CD4-positive, alpha-beta T cell treated with Interleukin-4 for 4 hours (primary cell): ENCODE data around the gene SLC33A1.
A peak's percentile ranks its signal among the peaks of the same experiment; 100 is the strongest.
"Not testable (repeated sequence)": the region's sequence is repeated elsewhere in the genome, so short reads cannot be mapped to it uniquely, and the experiment has no call there.

Experiments
- DNase-seq: peaks from one replicate; pipeline ENCODE4 v3.0.0-alpha.2; 2020

The SLC33A1 gene

GRCh38 chr3:155854141-155854940, at the start of gene SLC33A1:
Gene SLC33A1 (minus strand): TSS chr3:155854427. CDS start chr3:155853997, 430 bp downstream.
- peak; percentile 99 for DNase-seq

- no peak for DNase-seq
These were observed 41.2 kb upstream of the SLC33A1 start for GRCh38 chr3:155895379-155895900.

GRCh38 chr3:155891321-155891720, 37.1 kb upstream of the SLC33A1 start:
- DNase-seq: no peak

GRCh38 chr3:155890671-155891190, 36.5 kb upstream of the SLC33A1 start:
- no peak for DNase-seq

GRCh38 chr3:155889952-155890351, 35.7 kb upstream of the SLC33A1 start:
- DNase-seq: no peak

GRCh38 chr3:155889212-155889611, 35.0 kb upstream of the SLC33A1 start:
- DNase-seq: no peak

GRCh38 chr3:155886915-155887314, 32.7 kb upstream of the SLC33A1 start:
- DNase-seq: no peak

GRCh38 chr3:155886348-155886747, 32.1 kb upstream of the SLC33A1 start:
- not testable (repeated sequence) for DNase-seq

GRCh38 chr3:155885292-155885691, 31.1 kb upstream of the SLC33A1 start:
- no peak for DNase-seq

- DNase-seq: no peak
These were observed 30.1 kb upstream of the SLC33A1 start for GRCh38 chr3:155884292-155884691.

GRCh38 chr3:155880286-155880685, 26.1 kb upstream of the SLC33A1 start:
- no peak for DNase-seq

- no peak for DNase-seq
These were observed 22.3 kb upstream of the SLC33A1 start for GRCh38 chr3:155876503-155876902.

GRCh38 chr3:155876037-155876436, 21.8 kb upstream of the SLC33A1 start:
- no peak for DNase-seq

GRCh38 chr3:155872904-155873646, 18.8 kb upstream of the SLC33A1 start:
- no peak for DNase-seq

- DNase-seq: no peak
These were observed 17.5 kb upstream of the SLC33A1 start for GRCh38 chr3:155871746-155872158.

GRCh38 chr3:155870945-155871745, 16.9 kb upstream of the SLC33A1 start:
- DNase-seq: peak; percentile 37

- DNase-seq: peak; percentile 95
These were observed 16.1 kb upstream of the SLC33A1 start, which contains the start of gene GMPS for GRCh38 chr3:155870133-155870944. Gene GMPS (plus strand): TSS chr3:155870650. CDS start chr3:155870871, 221 bp downstream.

- DNase-seq: no peak
These were observed 15.5 kb upstream of the SLC33A1 start for GRCh38 chr3:155869691-155870090.

GRCh38 chr3:155863072-155863784, 9.0 kb upstream of the SLC33A1 start:
- DNase-seq: no peak

- peak; percentile 88 for DNase-seq
These were observed 8.2 kb upstream of the SLC33A1 start for GRCh38 chr3:155862290-155862982.
